ENCODE data around the gene NUDT7. TPM values are rescaled to one million over a fixed set of nuclear protein-coding genes. Genes with fewer than 3 reads are reported as not detected.

Gene NUDT7
- total RNA-seq, 1 donor from 2014 or later, result 1.4 TPM

DNA sequence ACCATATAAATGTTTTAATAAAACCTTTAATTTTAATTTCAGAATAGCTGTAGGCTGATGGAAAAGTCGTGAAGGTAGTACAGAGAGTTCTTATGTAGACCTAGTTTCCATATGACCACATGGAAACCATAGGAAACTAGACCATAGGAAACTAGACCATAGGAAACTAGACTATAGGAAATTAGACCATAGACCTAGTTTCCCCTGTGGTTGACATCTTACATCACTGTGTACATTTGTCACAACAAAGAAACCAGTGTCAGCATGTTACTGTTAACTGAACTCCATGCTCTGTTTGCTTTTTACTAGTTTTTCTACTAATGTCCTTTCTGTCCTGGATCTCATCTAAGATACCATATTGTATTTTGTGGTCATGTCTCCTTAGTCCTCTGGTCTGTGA is 14.6 kb downstream of the NUDT7 start:
- no peaks in the 10 kb centered on the region for H3K4me1 Mint-ChIP-seq (ENCODE audit: unreplicated experiment)
- no peak overlapping the region for H3K4me3 Mint-ChIP-seq (ENCODE audit: unreplicated experiment)
- DNase-seq (ENCODE audit: extremely low spot score, unreplicated experiment), result no peak
- TF ChIP-seq, protein P1, sequence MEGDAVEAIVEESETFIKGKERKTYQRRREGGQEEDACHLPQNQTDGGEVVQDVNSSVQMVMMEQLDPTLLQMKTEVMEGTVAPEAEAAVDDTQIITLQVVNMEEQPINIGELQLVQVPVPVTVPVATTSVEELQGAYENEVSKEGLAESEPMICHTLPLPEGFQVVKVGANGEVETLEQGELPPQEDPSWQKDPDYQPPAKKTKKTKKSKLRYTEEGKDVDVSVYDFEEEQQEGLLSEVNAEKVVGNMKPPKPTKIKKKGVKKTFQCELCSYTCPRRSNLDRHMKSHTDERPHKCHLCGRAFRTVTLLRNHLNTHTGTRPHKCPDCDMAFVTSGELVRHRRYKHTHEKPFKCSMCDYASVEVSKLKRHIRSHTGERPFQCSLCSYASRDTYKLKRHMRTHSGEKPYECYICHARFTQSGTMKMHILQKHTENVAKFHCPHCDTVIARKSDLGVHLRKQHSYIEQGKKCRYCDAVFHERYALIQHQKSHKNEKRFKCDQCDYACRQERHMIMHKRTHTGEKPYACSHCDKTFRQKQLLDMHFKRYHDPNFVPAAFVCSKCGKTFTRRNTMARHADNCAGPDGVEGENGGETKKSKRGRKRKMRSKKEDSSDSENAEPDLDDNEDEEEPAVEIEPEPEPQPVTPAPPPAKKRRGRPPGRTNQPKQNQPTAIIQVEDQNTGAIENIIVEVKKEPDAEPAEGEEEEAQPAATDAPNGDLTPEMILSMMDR (IDR thresholded peaks at IDR 0.05), result no peak
- peaks cover 9% of the 10 kb centered on the region for H3K9me3 Mint-ChIP-seq (ENCODE audit: unreplicated experiment)
- H3K27me3 Mint-ChIP-seq (ENCODE audit: unreplicated experiment), result no peaks in the 10 kb centered on the region
- H3K27ac Mint-ChIP-seq (ENCODE audit: unreplicated experiment), result no peak overlapping the region
- no peaks in the 10 kb centered on the region for H3K36me3 Mint-ChIP-seq (ENCODE audit: unreplicated experiment)

DNA sequence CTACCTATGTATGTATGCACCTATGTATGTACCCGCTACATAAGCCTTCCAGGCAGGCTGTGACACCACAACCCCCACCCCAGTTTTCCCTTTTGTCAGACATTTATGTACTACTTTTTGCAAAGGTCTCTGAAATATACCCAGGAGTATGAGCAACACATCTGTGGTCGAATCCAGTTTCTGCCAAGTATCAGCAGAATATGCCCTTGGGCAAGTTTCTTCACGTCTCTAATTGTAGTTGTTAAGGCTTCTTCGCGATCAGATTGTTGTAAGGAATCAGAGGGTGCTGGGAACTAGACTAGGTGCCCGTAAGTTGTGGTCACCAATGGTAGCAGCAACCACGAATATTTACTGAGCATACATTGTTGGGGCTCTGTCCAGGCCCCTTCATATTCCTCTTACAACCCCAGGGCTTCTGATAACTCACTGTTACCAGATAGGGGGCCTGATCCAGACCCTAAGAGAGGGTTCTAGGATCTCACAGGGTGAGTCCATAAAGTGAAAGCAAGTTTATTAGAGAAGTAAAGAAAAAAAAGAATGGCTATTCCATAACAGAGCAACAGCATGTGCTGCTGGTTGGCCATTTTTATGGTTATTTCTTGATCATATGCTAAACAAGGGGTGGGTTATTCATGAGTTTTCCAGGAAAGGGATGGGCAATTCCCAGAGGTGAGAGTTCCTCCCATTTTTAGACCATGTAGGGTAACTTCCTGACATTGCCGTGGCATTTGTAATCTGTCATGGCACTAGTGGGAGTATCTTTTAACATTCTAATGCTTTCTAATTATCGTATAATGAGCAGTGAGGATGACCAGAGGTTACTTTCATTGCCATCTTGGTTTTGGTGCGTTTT is 16.6 kb downstream of the NUDT7 start:
- H3K4me1 Mint-ChIP-seq (ENCODE audit: unreplicated experiment), result no peaks in the 10 kb centered on the region
- DNase-seq (ENCODE audit: extremely low spot score, unreplicated experiment), result no peak
- peaks cover 4% of the 10 kb centered on the region for H3K9me3 Mint-ChIP-seq (ENCODE audit: unreplicated experiment)
- no peak overlapping the region for H3K27ac Mint-ChIP-seq (ENCODE audit: unreplicated experiment)
- no peak overlapping the region for H3K4me3 Mint-ChIP-seq (ENCODE audit: unreplicated experiment)
- TF ChIP-seq, protein P1 (IDR thresholded peaks at IDR 0.05), result no peak
- H3K27me3 Mint-ChIP-seq (ENCODE audit: unreplicated experiment), result no peaks in the 10 kb centered on the region
- H3K36me3 Mint-ChIP-seq (ENCODE audit: unreplicated experiment), result no peaks in the 10 kb centered on the region

DNA sequence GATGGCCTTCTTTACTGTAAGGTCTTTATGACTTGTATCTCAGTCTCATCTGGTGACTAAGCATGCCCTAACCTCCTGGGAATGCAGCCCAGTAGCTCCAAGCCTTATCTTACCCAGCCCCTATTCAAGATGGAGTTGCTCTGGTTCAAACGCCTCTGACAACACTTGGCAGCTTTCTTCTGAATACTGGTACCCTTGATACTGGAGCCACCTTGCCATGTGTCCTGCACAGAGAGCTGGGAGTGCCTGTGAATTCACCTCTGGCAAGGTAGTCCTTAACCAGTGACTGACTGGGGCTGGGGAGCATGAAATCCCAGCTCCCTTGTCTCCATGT is 17.2 kb downstream of the NUDT7 start:
- no peak for DNase-seq (ENCODE audit: extremely low spot score, unreplicated experiment)
- no peak overlapping the region for H3K27ac Mint-ChIP-seq (ENCODE audit: unreplicated experiment)

DNA sequence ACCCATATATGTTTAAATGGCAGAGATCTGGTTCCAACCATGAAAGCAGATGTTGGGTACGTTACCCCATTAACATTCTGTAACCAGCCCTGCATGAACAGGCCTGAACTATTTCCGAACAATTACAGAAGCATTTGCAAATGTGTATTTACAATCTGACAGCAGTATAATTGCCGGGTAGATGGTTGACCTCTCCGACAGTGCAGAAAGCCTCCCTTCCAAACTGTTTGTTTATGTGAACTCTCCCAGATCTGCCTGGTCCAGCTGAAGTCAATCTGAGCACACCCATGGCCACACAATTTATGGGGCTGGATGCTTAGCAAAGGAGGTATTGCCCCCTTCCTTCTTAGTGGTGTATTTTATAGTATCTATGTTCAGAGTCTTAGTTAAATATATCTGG is 21.8 kb downstream of the NUDT7 start:
- peaks cover 3% of the 10 kb centered on the region for H3K9me3 Mint-ChIP-seq (ENCODE audit: unreplicated experiment)

More for the DNA sequence above, 17.2 kb downstream of the NUDT7 start:
- Mint-ChIP-seq H3K27me3 (ENCODE audit: unreplicated experiment) (no peaks in the 10 kb centered on the region), H3K4me1 (ENCODE audit: unreplicated experiment) (no peaks in the 10 kb centered on the region), H3K36me3 (ENCODE audit: unreplicated experiment) (no peaks in the 10 kb centered on the region), H3K9me3 (ENCODE audit: unreplicated experiment) (peaks cover 4% of the 10 kb centered on the region), H3K4me3 (ENCODE audit: unreplicated experiment) (no peak overlapping the region)
- TF ChIP-seq, protein P1 (IDR thresholded peaks at IDR 0.05), result no peak

DNA sequence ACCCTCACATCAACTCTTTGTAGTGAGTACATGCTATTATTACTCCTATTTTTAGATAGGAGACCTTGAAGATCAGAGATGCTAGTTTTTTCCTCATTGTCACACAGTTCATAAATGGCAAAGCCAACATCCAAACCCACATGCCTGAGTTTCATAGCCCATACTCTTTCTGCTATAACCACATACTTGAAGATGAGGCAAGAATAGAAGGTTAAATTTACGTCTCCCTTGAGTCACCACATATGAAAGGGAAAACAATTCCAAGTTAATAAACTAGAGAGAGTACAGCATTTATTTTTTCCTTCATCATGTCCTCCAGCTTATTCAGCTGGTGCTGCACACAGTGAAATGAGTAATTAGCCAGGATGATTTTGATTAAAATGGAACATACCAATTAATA is 23.7 kb downstream of the NUDT7 start:
- Mint-ChIP-seq H3K4me3 (ENCODE audit: unreplicated experiment) (no peak overlapping the region), H3K27me3 (ENCODE audit: unreplicated experiment) (no peaks in the 10 kb centered on the region), H3K4me1 (ENCODE audit: unreplicated experiment) (no peaks in the 10 kb centered on the region), H3K27ac (ENCODE audit: unreplicated experiment) (no peak overlapping the region), H3K9me3 (ENCODE audit: unreplicated experiment) (peaks cover 3% of the 10 kb centered on the region), H3K36me3 (ENCODE audit: unreplicated experiment) (no peaks in the 10 kb centered on the region)
- TF ChIP-seq, protein P1 (IDR thresholded peaks at IDR 0.05), result no peak
- DNase-seq (ENCODE audit: extremely low spot score, unreplicated experiment), result no peak

More for the DNA sequence above, 21.8 kb downstream of the NUDT7 start:
- Mint-ChIP-seq H3K27me3 (ENCODE audit: unreplicated experiment) (no peaks in the 10 kb centered on the region), H3K4me3 (ENCODE audit: unreplicated experiment) (no peak overlapping the region), H3K4me1 (ENCODE audit: unreplicated experiment) (no peaks in the 10 kb centered on the region), H3K27ac (ENCODE audit: unreplicated experiment) (no peak overlapping the region), H3K36me3 (ENCODE audit: unreplicated experiment) (no peaks in the 10 kb centered on the region)
- DNase-seq (ENCODE audit: extremely low spot score, unreplicated experiment), result no peak
- TF ChIP-seq, protein P1 (IDR thresholded peaks at IDR 0.05), result no peak

Data from osteocyte (in vitro differentiated cells).